HG02759 (cell line): ENCODE results near the gene SLC16A2.
A peak's percentile ranks its signal among the peaks of the same experiment; 100 is the strongest.

Source experiments
- ATAC-seq: cut with Tn5 transposase; IDR thresholded peaks from one replicate; pipeline ENCODE4 v1.9.1; 2021; ENCODE audit warnings: mild to moderate bottlenecking, moderate library complexity; ENCODE audit not compliant: unreplicated experiment

SLC16A2 gene

DNA sequence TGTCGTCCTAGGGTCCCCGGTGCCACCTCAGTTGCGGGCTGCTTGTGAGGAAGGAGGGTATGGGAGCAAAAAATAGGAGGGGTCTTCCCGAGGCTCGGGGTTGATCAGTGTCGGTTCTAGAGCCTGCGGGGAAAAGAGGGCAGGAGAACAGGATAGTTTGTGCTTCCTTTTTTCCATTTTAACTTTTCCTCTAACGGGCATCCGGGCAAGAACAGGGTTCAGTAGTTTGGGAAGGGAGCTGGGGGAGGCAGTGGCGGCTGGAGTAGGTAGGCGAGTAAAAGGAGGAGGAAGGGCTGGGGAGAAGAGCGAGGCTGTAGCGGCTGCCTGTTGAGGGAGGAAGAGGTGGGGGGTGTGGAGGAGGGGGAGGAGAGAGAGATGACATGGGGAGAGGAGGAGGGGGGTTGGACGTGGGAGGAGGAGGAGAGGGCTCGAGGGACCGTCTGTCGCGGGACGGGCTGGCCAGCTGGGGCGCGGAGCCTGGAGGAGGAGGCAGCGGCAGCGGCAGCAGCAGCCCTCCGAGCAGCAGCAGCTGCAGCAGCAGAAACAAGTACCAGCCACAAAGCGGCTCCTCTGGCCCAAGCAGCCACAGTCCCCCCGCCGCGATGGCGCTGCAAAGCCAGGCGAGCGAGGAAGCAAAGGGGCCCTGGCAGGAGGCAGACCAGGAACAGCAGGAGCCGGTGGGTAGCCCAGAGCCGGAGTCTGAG is at the start of gene SLC16A2:
Gene SLC16A2, plus strand, starts transcription at position 458 of the 704 bp plus-strand sequence. Its CDS starts 145 bp downstream, at position 603.
- ATAC-seq, result peak; percentile 60

GRCh38 chrX:74372272-74372671 is 49.0 kb upstream of the SLC16A2 start:
- no peak for ATAC-seq

GRCh38 chrX:74377282-74377681 is 44.0 kb upstream of the SLC16A2 start:
- no peak for ATAC-seq

- ATAC-seq, result peak; percentile 74
Observed at GRCh38 chrX:74382613-74383012, 38.7 kb upstream of the SLC16A2 start.

DNA sequence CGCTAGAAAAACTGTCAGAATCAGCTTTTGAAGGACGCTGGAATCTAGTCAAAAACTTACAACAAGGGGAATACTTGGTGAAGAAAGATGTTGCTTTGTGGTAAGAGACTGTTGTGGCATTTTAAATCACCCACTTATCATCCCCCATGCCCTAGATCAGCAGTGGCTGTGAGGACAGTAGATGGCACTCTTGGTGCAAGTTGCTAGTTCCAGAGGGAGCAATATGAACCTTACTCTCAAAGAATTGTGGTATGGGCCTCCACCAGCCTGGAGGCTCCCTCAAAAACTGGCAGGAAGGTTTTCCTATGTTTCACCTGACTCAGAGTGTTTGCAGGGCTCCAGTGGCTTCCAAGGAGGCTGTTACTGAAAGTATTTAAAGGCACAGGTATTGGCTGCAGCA is 37.7 kb upstream of the SLC16A2 start:
- ATAC-seq, result peak; percentile 49

DNA sequence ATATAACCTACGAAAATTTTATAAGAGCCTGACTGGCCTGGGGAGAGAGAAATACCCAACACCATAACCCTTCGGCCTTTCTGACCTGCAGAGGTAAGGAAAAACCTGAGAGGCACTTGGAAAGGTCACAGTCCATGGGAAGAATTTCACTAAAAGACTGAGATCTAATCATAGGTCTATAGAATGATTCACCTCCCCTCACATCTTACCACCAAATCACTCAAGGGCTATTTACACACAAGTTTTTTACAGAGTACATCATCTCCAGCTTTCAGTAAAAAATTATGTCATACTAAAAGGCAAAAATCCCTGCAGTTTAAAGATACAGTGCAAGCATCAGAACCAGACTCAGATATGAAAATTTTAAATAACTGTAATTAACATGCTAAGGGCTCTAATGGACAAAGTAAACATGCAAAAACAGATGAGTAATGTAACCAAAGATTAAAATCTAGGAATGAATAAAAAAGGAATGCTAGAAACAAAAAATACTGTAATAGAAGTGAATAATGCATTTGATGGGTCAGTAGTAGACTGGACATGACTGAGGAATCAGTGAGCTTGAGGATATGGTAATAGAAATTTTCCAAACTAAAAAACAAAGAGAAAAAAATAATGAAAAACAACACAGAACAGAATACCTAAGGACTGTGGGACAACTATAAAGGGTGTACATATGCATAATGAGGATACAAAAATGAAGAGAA is 32.1 kb upstream of the SLC16A2 start:
- no peak for ATAC-seq

- no peak for ATAC-seq
Observed at GRCh38 chrX:74395556-74395955, 25.7 kb upstream of the SLC16A2 start.

DNA sequence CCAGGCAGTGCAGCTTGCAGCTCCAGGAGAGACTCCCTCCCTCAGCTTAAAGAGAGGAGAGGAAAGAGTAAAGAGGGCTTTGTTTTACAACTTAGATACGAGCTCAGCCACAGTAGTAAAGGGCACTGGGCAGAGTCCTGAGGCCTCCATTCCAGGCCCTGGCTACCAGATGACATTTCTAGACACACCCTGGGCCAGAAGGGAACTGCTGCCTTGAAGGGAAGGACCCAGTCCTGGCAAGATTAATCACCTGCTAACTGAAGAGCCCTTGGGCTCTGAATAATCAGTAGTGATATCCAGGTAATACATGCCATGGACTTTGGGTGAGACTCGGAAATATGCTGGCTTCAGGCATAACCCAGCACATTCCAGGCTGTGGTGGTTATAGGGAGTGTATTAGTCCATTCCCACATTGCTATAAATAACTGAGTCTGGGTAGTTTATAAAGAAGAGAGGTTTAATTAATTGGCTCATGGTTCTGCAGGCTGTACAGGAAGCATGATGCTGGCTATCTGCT is 15.3 kb upstream of the SLC16A2 start:
- ATAC-seq, result no peak

DNA sequence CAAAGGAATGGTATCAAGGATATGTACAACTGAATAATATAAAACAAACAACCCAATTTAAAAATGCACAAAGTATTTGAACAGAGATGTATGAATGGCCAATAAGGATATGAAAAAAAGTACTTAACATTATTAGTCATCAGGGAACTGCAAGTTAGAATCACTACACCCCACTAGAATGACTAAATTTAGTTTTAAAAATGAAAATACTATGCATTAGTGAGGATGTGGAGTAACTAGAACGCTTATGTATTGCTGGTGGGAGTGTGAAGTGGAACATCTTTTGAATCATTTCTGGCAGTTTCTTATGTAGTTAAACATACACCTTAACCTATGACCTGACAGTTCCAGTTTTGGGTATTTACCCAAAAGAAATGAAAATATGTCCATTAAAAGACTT is 13.0 kb upstream of the SLC16A2 start:
- ATAC-seq, result no peak

GRCh38 chrX:74419864-74420195 is 1.5 kb upstream of the SLC16A2 start:
- ATAC-seq, result no peak

- ATAC-seq, result no peak
Observed at GRCh38 chrX:74420196-74421035, 877 bp upstream of the SLC16A2 start.

DNA sequence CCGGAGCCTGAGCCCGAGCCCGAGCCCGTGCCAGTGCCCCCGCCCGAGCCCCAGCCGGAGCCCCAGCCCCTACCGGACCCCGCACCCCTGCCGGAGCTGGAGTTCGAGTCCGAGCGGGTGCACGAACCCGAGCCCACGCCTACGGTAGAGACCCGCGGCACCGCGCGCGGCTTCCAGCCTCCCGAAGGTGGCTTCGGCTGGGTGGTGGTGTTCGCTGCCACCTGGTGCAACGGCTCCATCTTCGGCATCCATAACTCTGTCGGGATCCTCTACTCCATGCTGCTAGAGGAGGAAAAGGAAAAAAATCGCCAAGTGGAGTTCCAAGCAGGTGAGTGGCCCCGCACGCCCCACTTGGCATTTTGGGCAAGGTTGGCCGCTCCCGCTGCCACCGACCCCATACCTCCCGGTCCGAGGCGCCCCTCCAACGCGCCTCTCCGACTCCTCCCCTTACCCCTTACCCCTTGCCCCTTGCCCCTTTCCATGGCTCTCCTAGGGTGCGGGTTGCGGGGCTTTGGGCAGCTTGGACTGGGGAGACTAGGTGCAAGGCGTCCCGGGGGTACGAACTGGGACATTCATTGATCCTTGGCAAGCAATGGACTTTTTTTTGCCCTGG is 553 bp downstream of the SLC16A2 start:
- ATAC-seq, result peak; percentile 12

- ATAC-seq, result peak; percentile 41
Observed at GRCh38 chrX:74422576-74423288, 1.4 kb downstream of the SLC16A2 start.

- no peak for ATAC-seq
Observed at GRCh38 chrX:74423289-74423998, 2.2 kb downstream of the SLC16A2 start.

DNA sequence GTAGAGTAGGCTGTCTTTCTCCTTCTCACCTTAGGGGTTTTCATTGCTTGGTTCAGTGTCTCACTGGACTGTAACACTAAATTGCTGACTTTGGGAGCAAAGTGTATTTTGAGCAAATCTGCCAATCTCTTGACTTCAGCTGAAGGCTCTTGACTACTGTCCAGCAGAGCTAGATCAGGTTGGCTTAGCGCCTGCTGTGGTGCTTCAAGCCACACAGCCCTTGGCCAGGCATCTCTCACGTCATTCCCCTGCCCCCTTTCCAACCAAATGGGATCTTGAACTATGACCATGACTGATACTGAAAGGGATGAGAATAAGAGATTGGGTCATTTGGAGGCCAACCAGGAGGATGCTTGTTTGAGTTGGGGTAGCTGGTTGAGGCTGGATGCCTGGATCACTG is 4.8 kb downstream of the SLC16A2 start:
- no peak for ATAC-seq

- no peak for ATAC-seq
Observed at GRCh38 chrX:74426615-74427014, 5.3 kb downstream of the SLC16A2 start.

- no peak for ATAC-seq
Observed at GRCh38 chrX:74431797-74432196, 10.5 kb downstream of the SLC16A2 start.

- ATAC-seq, result no peak
Observed at GRCh38 chrX:74434336-74434735, 13.0 kb downstream of the SLC16A2 start.

DNA sequence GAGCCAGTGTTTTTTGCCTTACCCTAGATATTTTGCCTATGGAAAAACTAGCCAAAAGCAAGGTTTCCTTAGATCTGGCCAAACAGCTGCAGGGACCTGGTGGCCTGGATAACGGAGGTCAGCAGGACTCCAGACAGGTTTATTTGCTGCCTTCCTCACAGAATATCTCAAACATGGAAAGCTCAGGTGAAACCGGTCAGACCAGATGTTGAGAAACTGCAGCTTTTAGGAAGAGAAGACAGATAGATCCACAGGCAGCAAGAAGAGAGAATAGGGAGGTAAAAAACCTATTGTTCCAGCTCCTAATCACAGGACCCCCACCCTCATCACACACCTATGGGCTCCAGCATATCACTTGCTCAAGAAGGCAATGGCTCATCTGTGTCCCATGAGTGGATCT is 16.2 kb downstream of the SLC16A2 start:
- no peak for ATAC-seq

- no peak for ATAC-seq
Observed at GRCh38 chrX:74438764-74439163, 17.5 kb downstream of the SLC16A2 start.
